Caco-2 (cell line): ENCODE data around the gene IFI16. TPM values are rescaled to one million over a fixed set of nuclear protein-coding genes. Genes with fewer than 3 reads are reported as not detected.
"Not testable (repeated sequence)": the region's sequence is repeated elsewhere in the genome, so short reads cannot be mapped to it uniquely, and the experiment has no call there.

ENCODE experiments used
- BruUV-seq: library from RNA; stranded (reverse); fragments of 400-500 nt; replicated peaks from 2 replicates; lab custom pipeline; 2021; lab: Mats Ljungman, UMichigan
- CTCF ChIA-PET: fragments of 300-600 bp; sonication (Branson Sonifier 250); formaldehyde crosslinking; loops from one replicate; lab custom pipeline; 2022; ENCODE audit warnings: antibody characterized with exemption; lab: Charles Lee
- POLR2A ChIA-PET: fragments of 300-600 bp; sonication (Branson Sonifier 250); formaldehyde crosslinking; loops from one replicate; lab custom pipeline; 2022; ENCODE audit warnings: antibody characterized with exemption; lab: Charles Lee
- DNase-seq, 2 experiments: peaks; one replicate each; pipeline versions ENCODE4 v3.0.0 to v3.0.0-alpha.2; 2020 to 2022
- H3K27me3 ChIP-seq: replicated peaks from 2 replicates; pipeline ENCODE4 v1.6.0; 2011; ENCODE audit warnings: low read length; ENCODE audit not compliant: control insufficient read depth, insufficient read depth
- H3K36me3 ChIP-seq: 2 replicates; pipeline ENCODE4 v1.5.1; 2011; ENCODE audit warnings: low read length; ENCODE audit not compliant: control insufficient read depth, insufficient read depth
- H3K4me1 ChIP-seq: fragments of 250-450 bp; sonication (Bioruptor Pico); 2 replicates; pipeline ENCODE4 v1.5.1; 2020; ENCODE audit warnings: mild to moderate bottlenecking
- H3K4me3 ChIP-seq: 2 replicates; pipeline ENCODE4 v1.5.1; 2011; ENCODE audit warnings: low read depth, mild to moderate bottlenecking, control low read depth, low read length
- H3K9me3 ChIP-seq: fragments of 250-450 bp; sonication (Bioruptor Pico); 2 replicates; pipeline ENCODE4 v1.5.1; 2020; ENCODE audit warnings: mild to moderate bottlenecking, moderate library complexity
- H3K27ac Mint-ChIP-seq: one replicate; pipeline ENCODE4 v1.8.0; 2022; ENCODE audit warnings: mixed read lengths; ENCODE audit not compliant: unreplicated experiment
- H3K27me3 Mint-ChIP-seq: one replicate; pipeline ENCODE4 v1.8.0; 2022; ENCODE audit warnings: mixed read lengths; ENCODE audit not compliant: insufficient read depth, unreplicated experiment
- H3K36me3 Mint-ChIP-seq: one replicate; pipeline ENCODE4 v1.8.0; 2022; ENCODE audit warnings: mild to moderate bottlenecking, mixed read lengths; ENCODE audit not compliant: insufficient read depth, unreplicated experiment
- H3K4me1 Mint-ChIP-seq: one replicate; pipeline ENCODE4 v1.8.0; 2022; ENCODE audit warnings: low read depth, mixed read lengths; ENCODE audit not compliant: unreplicated experiment
- H3K4me3 Mint-ChIP-seq: one replicate; pipeline ENCODE4 v1.8.0; 2022; ENCODE audit warnings: mild to moderate bottlenecking, moderate library complexity, mixed read lengths; ENCODE audit not compliant: unreplicated experiment
- H3K9me3 Mint-ChIP-seq: one replicate; pipeline ENCODE4 v1.8.0; 2022; ENCODE audit warnings: mixed read lengths; ENCODE audit not compliant: unreplicated experiment
- intact Hi-C: fragments of 100-400 bp; cut with micrococcal nuclease; formaldehyde crosslinking; loops from one replicate; pipeline ENCODE4 v1.10.0; 2022; ENCODE audit not compliant: unreplicated experiment
- total RNA-seq: library from RNA; stranded (reverse); gene quantifications from 2 replicates; pipeline ENCODE4 v1.2.3, GENCODE V29; 2022
- TF ChIP-seq, protein P1 (sequence below), 2 experiments: fragments of 200-600 bp in 1 of 2; IDR thresholded peaks; 1 replicate in 1 of 2; 2 replicates in 1 of 2; pipeline versions ENCODE4 v1.5.1 to v1.8.0; 2011 to 2022; ENCODE audit warnings: antibody characterized with exemption in 1 of 2, control low read depth in 1 of 2, inconsistent platforms in 1 of 2, low read depth in 1 of 2, low read length in 1 of 2, mild to moderate bottlenecking in 1 of 2, moderate library complexity in 1 of 2; ENCODE audit not compliant: insufficient read depth in 1 of 2, severe bottlenecking in 1 of 2, unreplicated experiment in 1 of 2

The IFI16 gene
- total RNA-seq, 1 experiment from 2014 or later: not detected

DNA sequence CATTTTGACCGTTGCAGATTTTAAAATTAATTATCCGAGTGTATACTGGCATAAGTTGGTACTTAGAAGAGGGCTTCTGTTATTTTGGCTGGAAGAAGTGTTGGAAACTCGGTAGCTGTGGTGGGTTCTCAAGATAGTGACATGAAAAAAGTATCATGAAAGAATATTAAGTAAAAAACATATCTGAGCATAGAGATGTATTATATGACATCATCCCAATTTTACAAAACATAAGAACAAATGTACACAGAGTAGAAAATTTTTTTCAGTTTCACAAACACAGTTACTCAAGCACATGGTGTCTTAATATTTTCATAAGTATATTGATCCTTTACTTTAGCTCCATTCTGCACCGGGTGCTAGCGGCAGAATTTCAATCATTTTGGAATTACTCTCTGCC is 684 bp downstream of the IFI16 start:
- H3K9me3 Mint-ChIP-seq: no peaks in the 10 kb centered on the region
- ChIA-PET POLR2A (no interaction called here), CTCF (no interaction called here)
- peaks cover 2% of the 10 kb centered on the region for H3K27me3 Mint-ChIP-seq
- H3K4me1 ChIP-seq: no peaks in the 10 kb centered on the region
- no peaks in the 10 kb centered on the region for H3K36me3 ChIP-seq
- no peaks in the 10 kb centered on the region for H3K9me3 ChIP-seq
- TF ChIP-seq, protein P1, sequence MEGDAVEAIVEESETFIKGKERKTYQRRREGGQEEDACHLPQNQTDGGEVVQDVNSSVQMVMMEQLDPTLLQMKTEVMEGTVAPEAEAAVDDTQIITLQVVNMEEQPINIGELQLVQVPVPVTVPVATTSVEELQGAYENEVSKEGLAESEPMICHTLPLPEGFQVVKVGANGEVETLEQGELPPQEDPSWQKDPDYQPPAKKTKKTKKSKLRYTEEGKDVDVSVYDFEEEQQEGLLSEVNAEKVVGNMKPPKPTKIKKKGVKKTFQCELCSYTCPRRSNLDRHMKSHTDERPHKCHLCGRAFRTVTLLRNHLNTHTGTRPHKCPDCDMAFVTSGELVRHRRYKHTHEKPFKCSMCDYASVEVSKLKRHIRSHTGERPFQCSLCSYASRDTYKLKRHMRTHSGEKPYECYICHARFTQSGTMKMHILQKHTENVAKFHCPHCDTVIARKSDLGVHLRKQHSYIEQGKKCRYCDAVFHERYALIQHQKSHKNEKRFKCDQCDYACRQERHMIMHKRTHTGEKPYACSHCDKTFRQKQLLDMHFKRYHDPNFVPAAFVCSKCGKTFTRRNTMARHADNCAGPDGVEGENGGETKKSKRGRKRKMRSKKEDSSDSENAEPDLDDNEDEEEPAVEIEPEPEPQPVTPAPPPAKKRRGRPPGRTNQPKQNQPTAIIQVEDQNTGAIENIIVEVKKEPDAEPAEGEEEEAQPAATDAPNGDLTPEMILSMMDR (IDR thresholded peaks at IDR 0.05; ENCODE audit: insufficient read depth in 1 of 2, low read depth in 1 of 2, low read length in 1 of 2, severe bottlenecking in 1 of 2, unreplicated experiment in 1 of 2): no peak
- no TSS peak for BruUV-seq
- H3K27ac Mint-ChIP-seq: no peak overlapping the region
- DNase-seq: no peak
- H3K36me3 Mint-ChIP-seq: no peaks in the 10 kb centered on the region
- no peak overlapping the region for H3K4me3 Mint-ChIP-seq
- intact Hi-C loops: no loop called here
- H3K4me3 ChIP-seq: no peak overlapping the region
- H3K27me3 ChIP-seq: no peaks in the 10 kb centered on the region
- no peaks in the 10 kb centered on the region for H3K4me1 Mint-ChIP-seq

DNA sequence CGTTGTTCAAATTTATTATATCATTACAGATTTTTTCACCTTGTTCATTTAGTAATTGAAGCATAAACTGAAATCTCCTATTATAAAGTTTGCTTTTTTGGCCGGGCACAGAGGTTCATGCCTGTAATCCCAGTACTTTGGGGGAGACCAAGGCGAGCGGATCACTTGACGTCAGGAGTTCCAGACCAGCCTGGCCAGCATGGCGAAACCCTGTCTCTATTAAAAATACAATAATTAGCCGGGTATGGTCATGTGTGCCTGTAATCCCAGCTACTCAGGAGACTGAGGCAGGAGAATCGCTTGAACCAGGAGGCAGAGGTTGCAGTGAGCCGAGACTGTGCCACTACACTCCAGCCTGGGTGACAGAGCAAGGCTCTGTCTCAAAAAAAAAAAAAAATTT is 1.3 kb downstream of the IFI16 start:
- H3K36me3 ChIP-seq, H3K4me3 ChIP-seq, H3K27me3 Mint-ChIP-seq, H3K36me3 Mint-ChIP-seq, H3K4me1 ChIP-seq, DNase-seq, H3K27me3 ChIP-seq, CTCF ChIA-PET, H3K9me3 ChIP-seq, H3K27ac Mint-ChIP-seq, H3K4me3 Mint-ChIP-seq, H3K9me3 Mint-ChIP-seq, H3K4me1 Mint-ChIP-seq, POLR2A ChIA-PET, intact Hi-C loops, BruUV-seq: not testable (repeated sequence)

DNA sequence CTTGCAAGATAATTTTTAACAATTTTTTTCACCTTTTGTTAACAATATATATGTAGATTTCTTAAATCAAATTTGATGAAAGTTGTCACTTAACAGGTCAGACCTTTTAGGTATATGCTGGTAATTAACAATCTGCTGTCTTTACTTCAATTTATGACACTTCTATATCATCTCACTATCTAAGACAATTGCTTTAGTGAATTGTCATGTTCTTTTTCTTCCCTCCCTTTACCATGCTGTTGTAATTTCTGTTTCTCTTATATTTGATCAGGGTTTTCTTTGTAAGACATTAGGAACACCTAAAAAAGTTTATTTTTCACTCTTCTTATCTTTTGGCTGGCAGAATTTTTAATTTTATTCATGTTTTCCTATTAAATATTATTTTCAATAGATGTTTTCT is 2.0 kb downstream of the IFI16 start:
- Histone ChIP-seq H3K4me1 (no peaks in the 10 kb centered on the region), H3K4me3 (no peak overlapping the region), H3K36me3 (no peaks in the 10 kb centered on the region), H3K9me3 (no peaks in the 10 kb centered on the region), H3K27me3 (no peaks in the 10 kb centered on the region)
- ChIA-PET POLR2A (no interaction called here), CTCF (no interaction called here)
- TF ChIP-seq, protein P1 (IDR thresholded peaks at IDR 0.05; ENCODE audit: insufficient read depth in 1 of 2, low read depth in 1 of 2, low read length in 1 of 2, severe bottlenecking in 1 of 2, unreplicated experiment in 1 of 2): no peak
- H3K4me1 Mint-ChIP-seq: no peaks in the 10 kb centered on the region
- intact Hi-C loops: no loop called here
- H3K27ac Mint-ChIP-seq: no peak overlapping the region
- no peaks in the 10 kb centered on the region for H3K9me3 Mint-ChIP-seq
- BruUV-seq: no TSS peak
- H3K27me3 Mint-ChIP-seq: no peaks in the 10 kb centered on the region
- H3K4me3 Mint-ChIP-seq: no peak overlapping the region
- H3K36me3 Mint-ChIP-seq: no peaks in the 10 kb centered on the region
- DNase-seq: no peak

DNA sequence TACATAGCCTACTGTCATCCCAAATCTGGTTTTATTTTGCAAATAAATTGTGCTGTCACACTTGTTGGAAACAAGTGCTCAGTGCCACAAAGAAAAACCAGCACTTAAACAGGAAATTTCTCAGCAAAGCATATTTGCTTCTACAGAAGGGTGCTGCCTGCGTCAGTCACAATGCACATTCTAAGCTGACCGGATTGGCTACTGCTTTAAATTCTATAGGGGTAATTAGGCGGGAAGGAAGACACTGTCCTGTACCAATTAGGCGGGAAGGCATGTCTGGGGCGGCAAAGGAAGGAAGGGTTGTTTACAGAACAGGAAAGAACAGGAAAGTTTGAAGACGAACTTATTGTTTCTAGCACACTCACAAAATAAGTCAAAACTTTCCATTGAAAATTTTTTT is 2.8 kb downstream of the IFI16 start:
- TF ChIP-seq, protein P1 (IDR thresholded peaks at IDR 0.05; ENCODE audit: insufficient read depth in 1 of 2, low read depth in 1 of 2, low read length in 1 of 2, severe bottlenecking in 1 of 2, unreplicated experiment in 1 of 2): no peak
- H3K9me3 Mint-ChIP-seq: no peaks in the 10 kb centered on the region
- Histone ChIP-seq H3K4me3 (no peak overlapping the region), H3K9me3 (no peaks in the 10 kb centered on the region), H3K4me1 (no peaks in the 10 kb centered on the region), H3K36me3 (no peaks in the 10 kb centered on the region), H3K27me3 (no peaks in the 10 kb centered on the region)
- H3K27ac Mint-ChIP-seq: no peak overlapping the region
- BruUV-seq: no TSS peak
- H3K4me1 Mint-ChIP-seq: no peaks in the 10 kb centered on the region
- H3K27me3 Mint-ChIP-seq: no peaks in the 10 kb centered on the region
- H3K4me3 Mint-ChIP-seq: no peak overlapping the region
- POLR2A ChIA-PET: no interaction called here
- intact Hi-C loops: no loop called here
- no peak for DNase-seq
- CTCF ChIA-PET: no interaction called here
- no peaks in the 10 kb centered on the region for H3K36me3 Mint-ChIP-seq
